ENCODE data around the gene TMED8.

TMED8 gene

GRCh38 chr14:77324289-77324688 is 52.6 kb downstream of the TMED8 start:
- in situ Hi-C loops (cut with MboI; ENCODE audit: low sequenced_read_pairs) = loop anchor here (25.0 kb wide), 2 partner anchors 187 to 462 kb away; partner anchors contain the start of gene ZDHHC22

- in situ Hi-C loops (cut with MboI; ENCODE audit: low sequenced_read_pairs) = loop anchor here (25.0 kb wide), 2 partner anchors 186 to 461 kb away; partner anchors contain the start of gene ZDHHC22
Observed at GRCh38 chr14:77323571-77323970, 53.3 kb downstream of the TMED8 start.

GRCh38 chr14:77322951-77323350 is 53.9 kb downstream of the TMED8 start:
- in situ Hi-C loops (cut with MboI; ENCODE audit: low sequenced_read_pairs) = loop anchor here (25.0 kb wide), 2 partner anchors 186 to 461 kb away; partner anchors contain the start of gene ZDHHC22

GRCh38 chr14:77322250-77322902 is 54.5 kb downstream of the TMED8 start:
- in situ Hi-C loops (cut with MboI; ENCODE audit: low sequenced_read_pairs) = loop anchor here (25.0 kb wide), 2 partner anchors 185 to 460 kb away; partner anchors contain the start of gene ZDHHC22

- in situ Hi-C loops (cut with MboI; ENCODE audit: low sequenced_read_pairs) = loop anchor here (25.0 kb wide), 2 partner anchors 183 to 458 kb away; partner anchors contain the start of gene ZDHHC22
Observed at GRCh38 chr14:77320238-77320935, 56.5 kb downstream of the TMED8 start, which contains the start of gene POMT2. Gene POMT2 (minus strand): TSS chr14:77320883. CDS start chr14:77320681, 202 bp downstream.

- in situ Hi-C loops (cut with MboI; ENCODE audit: low sequenced_read_pairs) = loop anchor here (25.0 kb wide), 2 partner anchors 182 to 457 kb away; partner anchors contain the start of gene ZDHHC22
Observed at GRCh38 chr14:77319422-77319821, 57.5 kb downstream of the TMED8 start.

GRCh38 chr14:77318756-77319155 is 58.1 kb downstream of the TMED8 start:
- in situ Hi-C loops (cut with MboI; ENCODE audit: low sequenced_read_pairs) = loop anchor here (25.0 kb wide), 2 partner anchors 181 to 456 kb away; partner anchors contain the start of gene ZDHHC22

GRCh38 chr14:77318006-77318553 is 58.8 kb downstream of the TMED8 start:
- in situ Hi-C loops (cut with MboI; ENCODE audit: low sequenced_read_pairs) = loop anchor here (25.0 kb wide), 2 partner anchors 181 to 456 kb away; partner anchors contain the start of gene ZDHHC22

GRCh38 chr14:77316872-77317301 is 60.0 kb downstream of the TMED8 start:
- in situ Hi-C loops (cut with MboI; ENCODE audit: low sequenced_read_pairs) = loop anchor here (25.0 kb wide), 2 partner anchors 180 to 455 kb away; partner anchors contain the start of gene ZDHHC22

- in situ Hi-C loops (cut with MboI; ENCODE audit: low sequenced_read_pairs) = loop anchor here (25.0 kb wide), 2 partner anchors 179 to 454 kb away; partner anchors contain the start of gene ZDHHC22
Observed at GRCh38 chr14:77316195-77316505, 60.7 kb downstream of the TMED8 start.

GRCh38 chr14:77314539-77315457 is 62.1 kb downstream of the TMED8 start:
- in situ Hi-C loops (cut with MboI; ENCODE audit: low sequenced_read_pairs) = loop anchor here (25.0 kb wide), 2 partner anchors 177 to 452 kb away; partner anchors contain the start of gene ZDHHC22

GRCh38 chr14:77314043-77314442 is 62.9 kb downstream of the TMED8 start:
- in situ Hi-C loops (cut with MboI; ENCODE audit: low sequenced_read_pairs) = loop anchor here (25.0 kb wide), 2 partner anchors 177 to 452 kb away; partner anchors contain the start of gene ZDHHC22

GRCh38 chr14:77313371-77313770 is 63.5 kb downstream of the TMED8 start:
- in situ Hi-C loops (cut with MboI; ENCODE audit: low sequenced_read_pairs) = loop anchor here (25.0 kb wide), 2 partner anchors 176 to 451 kb away; partner anchors contain the start of gene ZDHHC22

- in situ Hi-C loops (cut with MboI; ENCODE audit: low sequenced_read_pairs) = loop anchor here (25.0 kb wide), 2 partner anchors 174 to 449 kb away; partner anchors contain the start of gene ZDHHC22
Observed at GRCh38 chr14:77311217-77311616, 65.7 kb downstream of the TMED8 start.

GRCh38 chr14:77310026-77310425 is 66.9 kb downstream of the TMED8 start:
- in situ Hi-C loops (cut with MboI; ENCODE audit: low sequenced_read_pairs) = loop anchor here (25.0 kb wide), 2 partner anchors 173 to 448 kb away; partner anchors contain the start of gene ZDHHC22

- in situ Hi-C loops (cut with MboI; ENCODE audit: low sequenced_read_pairs) = loop anchor here (25.0 kb wide), 2 partner anchors 172 to 447 kb away; partner anchors contain the start of gene ZDHHC22
Observed at GRCh38 chr14:77309131-77309530, 67.8 kb downstream of the TMED8 start.

GRCh38 chr14:77306851-77307496 is 69.9 kb downstream of the TMED8 start:
- in situ Hi-C loops (cut with MboI; ENCODE audit: low sequenced_read_pairs) = loop anchor here (25.0 kb wide), 2 partner anchors 170 to 445 kb away; partner anchors contain the start of gene ZDHHC22

GRCh38 chr14:77306416-77306815 is 70.5 kb downstream of the TMED8 start:
- in situ Hi-C loops (cut with MboI; ENCODE audit: low sequenced_read_pairs) = loop anchor here (25.0 kb wide), 2 partner anchors 169 to 444 kb away; partner anchors contain the start of gene ZDHHC22

- in situ Hi-C loops (cut with MboI; ENCODE audit: low sequenced_read_pairs) = loop anchor here (25.0 kb wide), 2 partner anchors 168 to 443 kb away; partner anchors contain the start of gene ZDHHC22
Observed at GRCh38 chr14:77305696-77306095, 71.2 kb downstream of the TMED8 start.
